ENCODE results near the gene NEU2. TPM values are rescaled to one million over a fixed set of nuclear protein-coding genes. Genes with fewer than 3 reads are reported as not detected.

The NEU2 gene
- total RNA-seq, 1 donor from 2014 or later, result not detected

- Histone ChIP-seq H3K9me3 (replicated peaks) (peaks cover 3% of the 10 kb centered on the region), H3K4me3 (no peak overlapping the region), H3K27ac (replicated peaks) (no peak overlapping the region), H3K36me3 (no peaks in the 10 kb centered on the region), H3K4me1 (no peaks in the 10 kb centered on the region), H3K27me3 (ENCODE audit: low read depth) (peaks cover 6% of the 10 kb centered on the region)
- intact Hi-C loops (cut with micrococcal nuclease), result no loop called here
- TF ChIP-seq CTCF (IDR thresholded peaks at IDR 0.05; ENCODE audit: borderline replicate concordance), result no peak
- no peak for DNase-seq
Measured at GRCh38 chr2:233023761-233024410, 8.6 kb upstream of the NEU2 start.

DNA sequence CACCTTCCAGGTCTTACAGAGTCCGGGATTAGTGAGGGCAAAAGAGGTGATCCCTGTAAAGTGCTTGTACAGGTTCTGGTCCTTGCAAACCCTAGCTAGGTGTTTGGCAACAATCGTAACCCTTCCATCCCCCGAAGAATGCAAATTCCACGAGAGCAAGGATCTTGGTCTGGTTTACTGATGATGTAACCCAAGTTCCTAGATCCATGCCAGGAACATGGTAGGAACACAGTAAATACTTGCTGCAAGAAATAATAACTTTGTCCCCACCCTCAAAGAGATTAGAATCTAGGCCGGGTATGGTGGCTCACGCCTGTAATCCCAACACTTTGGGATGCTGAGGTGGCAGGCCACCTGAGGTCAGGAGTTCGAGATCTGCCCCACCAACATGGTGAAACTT, 6.8 kb upstream of the NEU2 start:
- Histone ChIP-seq H3K4me1 (no peaks in the 10 kb centered on the region), H3K4me3 (no peak overlapping the region), H3K9me3 (replicated peaks) (no peaks in the 10 kb centered on the region), H3K36me3 (no peaks in the 10 kb centered on the region), H3K27ac (replicated peaks) (no peak overlapping the region), H3K27me3 (ENCODE audit: low read depth) (peaks cover 6% of the 10 kb centered on the region)
- no peak for DNase-seq
- no peak for TF ChIP-seq CTCF (IDR thresholded peaks at IDR 0.05; ENCODE audit: borderline replicate concordance)
- intact Hi-C loops (cut with micrococcal nuclease), result no loop called here

DNA sequence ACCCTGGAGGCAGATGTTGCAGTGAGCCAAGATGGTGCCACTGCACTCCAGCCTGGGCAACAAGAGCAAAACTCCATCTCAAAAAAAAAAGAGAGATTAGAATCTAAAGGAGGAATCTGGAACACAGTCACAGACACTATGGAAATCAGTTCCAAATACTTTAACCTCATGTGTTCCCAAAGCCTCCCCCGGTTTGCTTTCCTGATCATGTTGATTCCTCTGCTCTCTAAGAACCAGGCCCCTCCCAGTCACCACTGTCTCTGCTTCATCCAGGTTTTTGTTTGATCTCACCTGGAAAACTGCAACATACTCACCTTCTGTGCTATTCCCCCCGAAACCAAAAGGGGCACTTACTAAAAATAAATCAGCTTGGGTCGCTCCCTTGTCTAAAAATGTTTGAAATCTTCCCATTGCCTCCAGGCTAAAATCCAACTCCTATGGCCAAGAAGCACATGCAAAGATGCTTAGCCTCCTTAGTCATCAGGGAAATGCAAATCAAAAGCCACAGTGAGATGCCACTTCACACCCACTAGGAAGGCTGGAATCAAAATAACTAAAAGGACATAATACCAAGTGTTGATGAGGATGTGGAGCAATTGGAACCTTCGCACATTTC, 6.2 kb upstream of the NEU2 start:
- Histone ChIP-seq H3K9me3 (replicated peaks) (no peaks in the 10 kb centered on the region), H3K4me3 (no peak overlapping the region), H3K36me3 (no peaks in the 10 kb centered on the region), H3K27me3 (ENCODE audit: low read depth) (peaks cover 6% of the 10 kb centered on the region), H3K27ac (replicated peaks) (no peak overlapping the region), H3K4me1 (no peaks in the 10 kb centered on the region)
- no peak for TF ChIP-seq CTCF (IDR thresholded peaks at IDR 0.05; ENCODE audit: borderline replicate concordance)
- DNase-seq, result no peak
- intact Hi-C loops (cut with micrococcal nuclease), result no loop called here

DNA sequence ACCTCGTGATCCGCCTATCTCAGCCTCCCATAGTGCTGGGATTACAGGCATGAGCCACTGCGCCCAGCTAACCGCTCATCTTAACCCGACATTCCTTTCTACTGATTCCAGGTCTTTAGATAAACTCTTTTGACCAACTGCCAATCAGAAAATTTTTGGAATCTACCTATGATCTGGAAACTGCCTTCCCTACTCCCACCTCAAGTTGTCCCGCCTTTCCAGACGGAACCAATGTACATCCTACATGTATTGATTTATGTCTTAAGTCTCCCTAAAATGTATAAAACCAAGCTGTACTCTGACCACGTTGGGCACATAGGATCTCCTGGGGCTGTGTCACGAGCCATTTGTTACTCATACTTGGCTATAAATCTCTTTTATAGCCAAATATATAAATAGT, 3.2 kb upstream of the NEU2 start:
- intact Hi-C loops (cut with micrococcal nuclease), result no loop called here
- no peak overlapping the region for H3K4me3 ChIP-seq
- H3K27ac ChIP-seq (replicated peaks), result no peak overlapping the region
- no peak for TF ChIP-seq CTCF (IDR thresholded peaks at IDR 0.05; ENCODE audit: borderline replicate concordance)
- H3K27me3 ChIP-seq (ENCODE audit: low read depth), result peaks cover 2% of the 10 kb centered on the region
- no peak for DNase-seq
- no peaks in the 10 kb centered on the region for H3K4me1 ChIP-seq
- H3K36me3 ChIP-seq, result no peaks in the 10 kb centered on the region
- no peaks in the 10 kb centered on the region for H3K9me3 ChIP-seq (replicated peaks)

DNA sequence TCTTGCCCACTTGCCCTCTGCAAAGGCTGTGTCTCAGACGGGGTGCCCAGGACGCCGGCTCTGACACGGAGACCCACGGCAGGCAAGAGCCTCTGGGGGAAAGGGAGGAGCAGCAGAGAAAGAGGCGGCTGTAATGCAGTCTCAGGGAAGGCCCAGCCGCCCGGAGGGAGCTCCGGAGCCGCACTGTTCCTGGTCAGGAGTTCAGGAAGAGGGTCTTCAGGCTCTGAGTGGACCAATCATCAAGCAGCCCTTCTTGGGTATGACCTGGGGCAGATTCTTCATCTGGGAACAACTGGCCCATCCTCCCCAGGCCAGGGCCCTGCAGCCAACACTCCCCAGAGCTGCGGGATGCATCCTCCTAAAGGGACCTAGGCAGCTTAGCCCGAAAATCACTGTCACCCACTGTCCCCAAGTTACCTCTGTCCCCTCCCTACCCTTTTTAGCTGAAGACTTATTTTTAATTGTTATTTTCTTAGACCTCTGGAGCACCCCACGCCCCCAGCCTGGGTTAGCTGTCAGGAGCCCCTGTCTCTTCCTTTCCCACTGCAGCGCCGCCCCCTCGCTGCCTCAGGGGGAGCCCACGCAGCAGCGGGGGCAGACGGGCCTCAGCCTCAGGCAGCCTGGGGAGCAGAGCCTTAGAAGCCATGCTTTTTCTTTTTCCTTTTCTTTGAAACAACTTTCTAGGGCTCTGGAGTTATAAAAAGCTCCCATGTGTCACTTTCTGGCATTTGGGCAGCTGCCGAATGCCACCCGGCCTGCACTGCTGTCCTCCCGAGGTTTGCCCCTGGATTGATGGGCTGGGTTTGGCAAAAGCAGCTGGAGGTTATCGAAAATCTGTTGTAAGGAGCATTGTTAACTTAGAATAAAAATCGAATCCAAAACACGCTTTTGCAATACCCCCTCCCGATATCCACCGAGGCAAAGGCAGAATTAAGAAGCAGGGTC, 644 bp upstream of the NEU2 start:
- no peak for TF ChIP-seq CTCF (IDR thresholded peaks at IDR 0.05; ENCODE audit: borderline replicate concordance)
- H3K27me3 ChIP-seq (ENCODE audit: low read depth), result no peaks in the 10 kb centered on the region
- intact Hi-C loops (cut with micrococcal nuclease), result no loop called here
- H3K27ac ChIP-seq (replicated peaks), result no peak overlapping the region
- H3K36me3 ChIP-seq, result no peaks in the 10 kb centered on the region
- H3K9me3 ChIP-seq (replicated peaks), result no peaks in the 10 kb centered on the region
- no peak overlapping the region for H3K4me3 ChIP-seq
- DNase-seq, result no peak
- no peaks in the 10 kb centered on the region for H3K4me1 ChIP-seq
